Upper lobe of left lung (tissue), 4 donors: ENCODE data around the gene HIVEP3.

Source experiments
- POLR2A ChIP-seq, 4 donors: fragments of 450-650 bp; IDR thresholded peaks; one replicate each; pipeline ENCODE4 v1.5.1; 2016 to 2017; ENCODE audit warnings: antibody characterized with exemption in 4 of 4, mild to moderate bottlenecking in 2 of 4
- POLR2AphosphoS5 ChIP-seq, 2 donors: sonication (generic); formaldehyde crosslinking; IDR thresholded peaks; one replicate each; pipeline ENCODE4 v1.5.1; 2017; ENCODE audit warnings: antibody characterized with exemption in 2 of 2
- TF ChIP-seq, protein P1 (sequence below), 6 experiments: fragments of 450-650 bp in 4 of 6; fragments of 200-600 bp in 2 of 6; sonication (generic) in 2 of 6; IDR thresholded peaks; one replicate each; pipeline ENCODE4 v1.5.1; 2016 to 2019; ENCODE audit warnings: antibody characterized with exemption in 6 of 6

DNA sequence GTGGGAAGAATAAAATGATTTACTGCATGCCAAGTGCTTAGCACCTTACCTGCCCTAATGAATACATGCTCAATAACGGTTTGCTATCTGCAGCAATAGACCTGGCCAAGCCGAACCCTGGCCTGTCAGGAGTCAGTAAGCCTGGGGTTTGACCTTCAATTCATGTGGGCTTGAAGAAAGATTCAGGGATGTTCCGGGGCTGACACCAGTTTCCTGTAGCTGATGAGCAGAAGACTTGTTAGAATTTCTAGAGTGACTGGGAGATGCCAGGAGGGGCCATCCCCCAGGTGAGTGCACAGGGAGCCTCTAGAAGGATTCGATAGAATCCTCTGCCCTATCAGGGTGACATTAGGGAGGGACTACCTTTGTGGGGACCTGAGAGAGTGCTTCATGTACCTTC, 210.9 kb downstream of the HIVEP3 start:
- TF ChIP-seq, protein P1, sequence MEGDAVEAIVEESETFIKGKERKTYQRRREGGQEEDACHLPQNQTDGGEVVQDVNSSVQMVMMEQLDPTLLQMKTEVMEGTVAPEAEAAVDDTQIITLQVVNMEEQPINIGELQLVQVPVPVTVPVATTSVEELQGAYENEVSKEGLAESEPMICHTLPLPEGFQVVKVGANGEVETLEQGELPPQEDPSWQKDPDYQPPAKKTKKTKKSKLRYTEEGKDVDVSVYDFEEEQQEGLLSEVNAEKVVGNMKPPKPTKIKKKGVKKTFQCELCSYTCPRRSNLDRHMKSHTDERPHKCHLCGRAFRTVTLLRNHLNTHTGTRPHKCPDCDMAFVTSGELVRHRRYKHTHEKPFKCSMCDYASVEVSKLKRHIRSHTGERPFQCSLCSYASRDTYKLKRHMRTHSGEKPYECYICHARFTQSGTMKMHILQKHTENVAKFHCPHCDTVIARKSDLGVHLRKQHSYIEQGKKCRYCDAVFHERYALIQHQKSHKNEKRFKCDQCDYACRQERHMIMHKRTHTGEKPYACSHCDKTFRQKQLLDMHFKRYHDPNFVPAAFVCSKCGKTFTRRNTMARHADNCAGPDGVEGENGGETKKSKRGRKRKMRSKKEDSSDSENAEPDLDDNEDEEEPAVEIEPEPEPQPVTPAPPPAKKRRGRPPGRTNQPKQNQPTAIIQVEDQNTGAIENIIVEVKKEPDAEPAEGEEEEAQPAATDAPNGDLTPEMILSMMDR (IDR thresholded peaks at IDR 0.05): no peak
- TF ChIP-seq POLR2A (IDR thresholded peaks at IDR 0.05): no peak
- no peak for TF ChIP-seq POLR2AphosphoS5 (IDR thresholded peaks at IDR 0.05)
